ENCODE measurements around the gene EFNA2.

Gene EFNA2

DNA sequence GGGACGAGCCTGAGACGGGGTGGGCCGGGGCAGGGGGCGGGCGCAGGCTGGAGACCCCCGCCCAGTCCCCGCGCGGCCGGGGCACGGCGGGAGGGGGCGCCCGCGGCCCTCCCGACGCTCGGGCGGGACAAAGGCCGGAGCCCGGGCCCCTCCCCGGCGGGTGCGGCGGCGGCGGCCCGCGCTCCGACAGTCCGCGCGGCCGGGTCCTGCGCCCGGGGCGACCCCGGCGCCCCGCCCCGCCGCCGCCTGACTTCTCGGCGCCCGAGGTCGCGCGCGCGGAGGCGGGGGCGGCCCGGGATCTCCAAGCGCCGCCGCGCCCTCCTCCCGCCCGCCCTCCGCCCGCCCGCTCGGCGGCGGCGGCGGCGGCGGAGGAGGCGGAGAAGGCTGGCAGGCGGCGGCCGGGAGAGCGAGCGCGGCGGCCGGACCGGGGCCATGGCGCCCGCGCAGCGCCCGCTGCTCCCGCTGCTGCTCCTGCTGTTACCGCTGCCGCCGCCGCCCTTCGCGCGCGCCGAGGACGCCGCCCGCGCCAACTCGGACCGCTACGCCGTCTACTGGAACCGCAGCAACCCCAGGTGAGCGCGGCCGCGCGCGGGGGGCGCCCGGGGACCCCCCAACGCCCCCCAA lies at the start of gene EFNA2:
Gene EFNA2 (plus strand): TSS at position 137 of the 624 bp plus-strand sequence. CDS start 296 bp downstream, at position 433.
- H3K4me1 ChIP-seq (ENCODE audit: insufficient read depth, low read length), result no peaks in the 10 kb centered on the region; the same call in 1 of the 2 replicates
- H3K9me3 ChIP-seq (ENCODE audit: control insufficient read depth, insufficient read depth, low read length), result no peaks in the 10 kb centered on the region
- no peaks in the 10 kb centered on the region for H3K36me3 ChIP-seq (ENCODE audit: insufficient read depth, low read length)
- H3K9ac ChIP-seq (ENCODE audit: low read depth, low read length), result peak within 1 kb of the TSS; percentile 57

DNA sequence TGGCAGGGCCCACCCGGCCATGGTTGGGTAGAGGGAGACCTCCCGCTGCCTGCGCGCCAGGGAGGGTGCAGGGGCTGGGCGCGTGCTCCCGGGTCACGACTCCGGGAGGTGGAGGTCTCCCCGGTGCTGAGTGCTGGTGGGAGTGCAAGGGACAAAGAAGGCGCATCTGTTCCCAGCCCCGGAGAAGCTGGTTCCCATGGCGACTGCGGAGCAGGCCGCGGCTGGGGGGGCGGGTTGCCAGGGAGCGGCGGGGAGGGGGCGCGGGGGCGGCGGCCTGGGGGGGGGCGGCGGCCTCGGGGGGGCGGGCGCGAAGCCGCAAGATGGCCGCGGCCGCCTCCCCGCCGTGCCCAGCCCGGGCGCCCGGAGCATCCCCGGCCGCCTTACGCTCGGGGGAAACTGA lies 49.1 kb upstream of the EFNA2 start:
- no peaks in the 10 kb centered on the region for H3K36me3 ChIP-seq (ENCODE audit: insufficient read depth, low read length)
- no peaks in the 10 kb centered on the region for H3K9me3 ChIP-seq (ENCODE audit: control insufficient read depth, insufficient read depth, low read length)
- H3K9ac ChIP-seq (ENCODE audit: low read depth, low read length), result peak overlapping the region; percentile 88; the same call in 1 of the 2 replicates
- no peaks in the 10 kb centered on the region; the same call in 1 of the 2 replicates for H3K4me1 ChIP-seq (ENCODE audit: insufficient read depth, low read length)

DNA sequence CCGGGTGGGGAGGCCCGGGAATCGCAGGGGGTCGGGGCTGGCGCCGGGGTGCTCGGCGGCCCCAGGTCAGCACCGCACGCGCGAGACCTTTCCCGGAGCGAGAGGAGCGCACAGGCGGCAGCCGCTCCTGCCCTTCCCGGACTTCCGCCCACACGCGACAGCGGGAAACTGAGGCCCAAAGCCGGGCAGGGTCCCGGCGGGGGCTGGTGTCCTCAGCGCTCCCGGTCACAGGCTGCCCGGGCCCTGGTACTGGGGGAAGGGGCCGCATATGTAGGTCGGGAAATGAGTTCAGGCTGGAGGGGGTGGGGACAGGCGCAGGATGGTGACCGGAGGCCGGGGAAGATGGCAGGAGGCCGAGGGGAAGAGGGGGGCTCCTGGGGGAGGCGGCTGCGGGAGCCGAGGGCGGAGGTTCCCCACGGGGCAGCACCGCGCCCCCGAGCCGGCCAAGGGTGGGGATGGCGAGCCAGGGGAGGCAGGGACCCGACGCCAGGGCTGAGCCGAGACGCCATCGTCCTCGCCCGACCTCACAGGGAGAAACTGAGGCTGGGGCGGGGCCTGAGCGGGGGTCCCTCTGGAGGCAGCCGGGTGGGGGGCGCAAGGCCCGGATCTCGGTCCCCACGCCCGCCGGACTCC lies 48.5 kb upstream of the EFNA2 start:
- Histone ChIP-seq H3K36me3 (ENCODE audit: insufficient read depth, low read length) (no peaks in the 10 kb centered on the region), H3K9me3 (ENCODE audit: control insufficient read depth, insufficient read depth, low read length) (no peaks in the 10 kb centered on the region), H3K4me1 (ENCODE audit: insufficient read depth, low read length) (no peaks in the 10 kb centered on the region; the same call in 1 of the 2 replicates), H3K9ac (ENCODE audit: low read depth, low read length) (peak overlapping the region; percentile 88)

GRCh38 chr19:1237754-1238368 lies 47.8 kb upstream of the EFNA2 start, which contains the start of gene CBARP:
CBARP (minus strand) TSS chr19:1238005; CDS start chr19:1236100, 1,905 bp downstream.
- Histone ChIP-seq H3K9ac (ENCODE audit: low read depth, low read length) (peak within 1 kb of the TSS; percentile 88), H3K4me1 (ENCODE audit: insufficient read depth, low read length) (no peaks in the 10 kb centered on the region; the same call in 1 of the 2 replicates)

GRCh38 chr19:1238369-1239303 lies 47.0 kb upstream of the EFNA2 start:
- peak overlapping the region; percentile 51; the same call in 1 of the 2 replicates for H3K9ac ChIP-seq (ENCODE audit: low read depth, low read length)
- H3K4me1 ChIP-seq (ENCODE audit: insufficient read depth, low read length), result no peaks in the 10 kb centered on the region; the same call in 1 of the 2 replicates
- H3K36me3 ChIP-seq (ENCODE audit: insufficient read depth, low read length), result no peaks in the 10 kb centered on the region
- no peaks in the 10 kb centered on the region for H3K9me3 ChIP-seq (ENCODE audit: control insufficient read depth, insufficient read depth, low read length)

More at GRCh38 chr19:1237754-1238368, 47.8 kb upstream of the EFNA2 start, which contains the start of gene CBARP:
- Histone ChIP-seq H3K36me3 (ENCODE audit: insufficient read depth, low read length) (no peaks in the 10 kb centered on the region), H3K9me3 (ENCODE audit: control insufficient read depth, insufficient read depth, low read length) (no peaks in the 10 kb centered on the region)

DNA sequence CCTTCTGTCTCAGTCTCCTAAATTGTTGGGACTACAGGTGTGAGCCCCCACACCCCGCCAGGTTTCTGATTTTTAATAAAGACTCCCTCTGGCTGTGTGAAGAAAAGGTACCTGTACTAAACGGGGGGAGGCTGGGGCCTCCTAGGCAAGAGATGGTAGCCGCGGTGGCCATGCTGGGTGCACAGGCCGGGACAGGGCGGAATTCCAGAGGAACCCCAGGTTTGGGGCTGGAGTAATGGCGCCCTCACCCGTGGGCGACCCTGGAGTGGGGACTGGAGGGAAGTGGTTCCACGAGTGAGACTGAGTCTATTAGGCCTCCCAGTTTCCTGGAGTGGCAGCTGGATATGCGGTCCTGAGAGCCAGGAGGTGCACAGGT lies 46.3 kb upstream of the EFNA2 start:
- H3K4me1 ChIP-seq (ENCODE audit: insufficient read depth, low read length), result no peaks in the 10 kb centered on the region; the same call in 1 of the 2 replicates
- no peaks in the 10 kb centered on the region for H3K9me3 ChIP-seq (ENCODE audit: control insufficient read depth, insufficient read depth, low read length)
- H3K9ac ChIP-seq (ENCODE audit: low read depth, low read length), result peak overlapping the region; percentile 74

GRCh38 chr19:1239796-1240737 lies 45.6 kb upstream of the EFNA2 start:
- H3K9me3 ChIP-seq (ENCODE audit: control insufficient read depth, insufficient read depth, low read length), result no peaks in the 10 kb centered on the region
- H3K4me1 ChIP-seq (ENCODE audit: insufficient read depth, low read length), result peaks cover 4% of the 10 kb centered on the region; the same call in 1 of the 2 replicates
- H3K36me3 ChIP-seq (ENCODE audit: insufficient read depth, low read length), result no peaks in the 10 kb centered on the region
- peak overlapping the region; percentile 74 for H3K9ac ChIP-seq (ENCODE audit: low read depth, low read length)

More for the DNA sequence above, 46.3 kb upstream of the EFNA2 start:
- H3K36me3 ChIP-seq (ENCODE audit: insufficient read depth, low read length), result no peaks in the 10 kb centered on the region

DNA sequence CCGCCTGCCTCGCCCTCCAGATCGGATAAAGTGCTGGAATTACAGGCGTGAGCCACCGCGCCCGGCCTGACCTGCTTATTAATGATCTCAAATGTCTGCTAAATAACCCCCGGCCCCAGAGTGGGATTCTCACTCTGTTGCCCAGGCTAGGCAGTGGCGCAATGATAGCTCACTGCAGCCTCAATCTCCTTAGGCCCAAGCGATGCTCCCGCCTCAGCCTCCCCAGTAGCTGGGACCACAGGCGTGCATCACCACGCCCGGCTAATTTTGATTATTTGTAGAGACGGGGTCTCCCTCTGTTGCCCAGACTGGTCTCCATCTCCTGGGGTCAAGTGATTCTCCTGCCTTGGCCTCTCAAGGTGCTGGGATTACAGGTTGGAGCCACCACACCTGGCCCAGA lies 44.7 kb upstream of the EFNA2 start:
- no peaks in the 10 kb centered on the region for H3K9me3 ChIP-seq (ENCODE audit: control insufficient read depth, insufficient read depth, low read length)
- peak overlapping the region; percentile 2; the same call in 1 of the 2 replicates for H3K9ac ChIP-seq (ENCODE audit: low read depth, low read length)
- H3K4me1 ChIP-seq (ENCODE audit: insufficient read depth, low read length), result peaks cover 4% of the 10 kb centered on the region; the same call in 1 of the 2 replicates
- H3K36me3 ChIP-seq (ENCODE audit: insufficient read depth, low read length), result no peaks in the 10 kb centered on the region

GRCh38 chr19:1241417-1242095 lies 44.1 kb upstream of the EFNA2 start, which contains the start of gene ATP5F1D:
ATP5F1D (plus strand) TSS chr19:1241751; CDS start chr19:1241851, 100 bp downstream.
- no peaks in the 10 kb centered on the region for H3K36me3 ChIP-seq (ENCODE audit: insufficient read depth, low read length)
- no peaks in the 10 kb centered on the region for H3K9me3 ChIP-seq (ENCODE audit: control insufficient read depth, insufficient read depth, low read length)
- H3K9ac ChIP-seq (ENCODE audit: low read depth, low read length), result peak within 1 kb of the TSS; percentile 66
- H3K4me1 ChIP-seq (ENCODE audit: insufficient read depth, low read length), result peaks cover 6% of the 10 kb centered on the region; the same call in 1 of the 2 replicates

GRCh38 chr19:1243768-1244692 lies 41.6 kb upstream of the EFNA2 start:
- Histone ChIP-seq H3K4me1 (ENCODE audit: insufficient read depth, low read length) (peaks cover 6% of the 10 kb centered on the region; the same call in 1 of the 2 replicates), H3K36me3 (ENCODE audit: insufficient read depth, low read length) (no peaks in the 10 kb centered on the region), H3K9me3 (ENCODE audit: control insufficient read depth, insufficient read depth, low read length) (no peaks in the 10 kb centered on the region), H3K9ac (ENCODE audit: low read depth, low read length) (no peak overlapping the region)

DNA sequence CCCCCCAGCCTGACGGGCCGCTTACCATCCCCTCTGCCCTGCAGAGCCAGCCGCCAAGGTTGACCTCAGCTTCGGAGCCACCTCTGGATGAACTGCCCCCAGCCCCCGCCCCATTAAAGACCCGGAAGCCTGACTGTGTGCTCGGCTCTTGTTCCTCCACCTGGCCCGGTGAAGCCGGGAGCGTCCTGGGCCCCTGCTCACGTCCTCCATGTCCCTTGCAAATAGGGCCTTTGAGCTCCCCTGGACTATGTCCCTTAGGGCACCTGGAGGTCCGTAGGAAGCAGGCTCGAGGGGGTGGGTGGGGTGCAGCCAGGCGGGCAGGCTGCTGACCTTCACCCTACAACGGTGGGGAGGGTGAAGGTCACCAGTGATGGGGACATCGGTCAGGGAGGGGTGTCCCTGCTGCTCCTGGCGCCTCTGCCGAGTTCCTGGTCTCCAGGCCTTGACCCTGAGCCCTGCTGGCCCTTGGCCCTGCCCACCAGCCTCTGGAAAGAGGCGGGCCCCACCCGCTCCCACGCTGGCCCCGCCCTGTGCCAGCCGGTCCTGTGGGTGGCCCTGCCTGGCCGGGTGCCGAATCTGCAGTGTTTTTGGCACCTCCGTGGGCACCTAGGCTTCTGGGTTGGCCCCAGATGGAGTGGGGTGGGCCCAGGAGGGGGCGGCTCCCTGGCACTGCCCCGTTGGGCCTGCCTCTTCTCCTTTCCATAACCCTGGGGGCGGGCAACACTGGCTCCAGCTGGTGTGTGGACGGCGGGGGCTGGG lies 40.8 kb upstream of the EFNA2 start:
- Histone ChIP-seq H3K4me1 (ENCODE audit: insufficient read depth, low read length) (peaks cover 6% of the 10 kb centered on the region; the same call in 1 of the 2 replicates), H3K36me3 (ENCODE audit: insufficient read depth, low read length) (no peaks in the 10 kb centered on the region), H3K9ac (ENCODE audit: low read depth, low read length) (no peak overlapping the region), H3K9me3 (ENCODE audit: control insufficient read depth, insufficient read depth, low read length) (no peaks in the 10 kb centered on the region)

Data from ES-I3 (cell line).